Vagina (tissue), 2 donors: ENCODE results near the gene TBCD. TPM values are rescaled to one million over a fixed set of nuclear protein-coding genes. Genes with fewer than 3 reads are reported as not detected.

Experiments
- DNase-seq, 2 donors: peaks; one replicate each; pipeline ENCODE4 v3.0.0-alpha.2; 2017; ENCODE audit errors: extremely low spot score in 2 of 2
- H3K27ac ChIP-seq: fragments of 200-600 bp; sonication (generic); one replicate; pipeline ENCODE4 v1.5.1; 2019
- H3K27me3 ChIP-seq: fragments of 200-600 bp; sonication (generic); one replicate; pipeline ENCODE4 v1.5.1; 2019
- H3K36me3 ChIP-seq, 2 donors: fragments of 200-600 bp; sonication (generic); one replicate each; pipeline ENCODE4 v1.5.1; 2017 to 2019
- H3K4me1 ChIP-seq: fragments of 200-600 bp; sonication (generic); one replicate; pipeline ENCODE4 v1.5.1; 2019
- H3K4me3 ChIP-seq, 2 donors: fragments of 200-600 bp; sonication (generic); 1 replicate in 1 of 2; 2 replicates in 1 of 2; pipeline ENCODE4 v1.5.1; 2016 to 2019
- H3K9me3 ChIP-seq: fragments of 200-600 bp; sonication (generic); one replicate; pipeline ENCODE4 v1.5.1; 2019
- POLR2A ChIP-seq, 2 donors: fragments of 450-650 bp; IDR thresholded peaks; one replicate each; pipeline ENCODE4 v1.6.1; 2017; ENCODE audit warnings: antibody characterized with exemption in 2 of 2, mild to moderate bottlenecking in 2 of 2, moderate library complexity in 2 of 2
- POLR2AphosphoS5 ChIP-seq, 2 donors: sonication (generic); formaldehyde crosslinking; IDR thresholded peaks; one replicate each; pipeline ENCODE4 v1.9.0; 2017; ENCODE audit warnings: antibody characterized with exemption in 2 of 2, mild to moderate bottlenecking in 2 of 2, low read depth in 1 of 2; ENCODE audit not compliant: insufficient read depth in 1 of 2
- intact Hi-C: fragments of 100-400 bp; cut with DNase I; formaldehyde crosslinking; loops from one replicate; pipeline ENCODE4 v1.15.1; 2023
- total RNA-seq: library from RNA; depleted of rRNA; stranded (reverse); fragments of >200 nt; gene quantifications from one replicate; pipeline ENCODE4 v1.2.3, GENCODE V29; 2016
- TF ChIP-seq, protein P1 (sequence below), 3 experiments: fragments of 450-650 bp in 2 of 3; fragments of 200-600 bp in 1 of 3; sonication (generic) in 1 of 3; IDR thresholded peaks; one replicate each; pipeline ENCODE4 v1.5.1; 2017 to 2019; ENCODE audit warnings: antibody characterized with exemption in 3 of 3, mild to moderate bottlenecking in 2 of 3, moderate library complexity in 2 of 3

The TBCD gene
- total RNA-seq, 1 donor from 2014 or later, result 79.3 TPM

DNA sequence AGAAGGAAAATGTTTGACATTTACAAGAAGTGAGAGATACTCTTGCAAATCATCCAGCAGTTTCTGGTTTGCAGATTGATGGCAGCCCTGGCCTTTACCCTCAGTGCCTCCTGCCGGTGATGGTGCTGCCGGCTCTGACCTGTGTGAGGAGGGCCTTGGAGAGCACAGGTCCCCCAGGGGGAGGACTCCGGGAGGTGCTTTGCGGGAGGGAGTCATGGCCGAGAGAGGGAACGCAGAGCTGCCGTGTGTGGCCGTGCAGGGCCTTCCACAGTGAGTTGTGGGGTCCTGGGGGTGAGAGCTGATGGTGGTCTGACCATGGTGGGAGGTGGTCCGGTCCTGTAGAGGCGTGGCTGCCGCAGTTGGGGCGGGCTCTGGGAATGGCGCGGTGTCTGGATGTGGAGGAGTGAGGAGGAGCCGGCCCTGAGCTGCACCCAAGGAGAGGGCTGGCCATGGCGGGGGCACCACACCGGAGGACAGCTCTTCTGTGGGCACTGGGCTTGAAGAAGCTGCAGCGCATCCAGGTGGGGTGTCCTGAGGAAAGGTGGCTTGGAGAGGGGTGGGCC, 116.0 kb downstream of the TBCD start:
- no peak overlapping the region for H3K27ac ChIP-seq
- TF ChIP-seq POLR2A (IDR thresholded peaks at IDR 0.05) (no peak), POLR2AphosphoS5 (IDR thresholded peaks at IDR 0.05; ENCODE audit: insufficient read depth in 1 of 2, low read depth in 1 of 2) (no peak)
- TF ChIP-seq, protein P1, sequence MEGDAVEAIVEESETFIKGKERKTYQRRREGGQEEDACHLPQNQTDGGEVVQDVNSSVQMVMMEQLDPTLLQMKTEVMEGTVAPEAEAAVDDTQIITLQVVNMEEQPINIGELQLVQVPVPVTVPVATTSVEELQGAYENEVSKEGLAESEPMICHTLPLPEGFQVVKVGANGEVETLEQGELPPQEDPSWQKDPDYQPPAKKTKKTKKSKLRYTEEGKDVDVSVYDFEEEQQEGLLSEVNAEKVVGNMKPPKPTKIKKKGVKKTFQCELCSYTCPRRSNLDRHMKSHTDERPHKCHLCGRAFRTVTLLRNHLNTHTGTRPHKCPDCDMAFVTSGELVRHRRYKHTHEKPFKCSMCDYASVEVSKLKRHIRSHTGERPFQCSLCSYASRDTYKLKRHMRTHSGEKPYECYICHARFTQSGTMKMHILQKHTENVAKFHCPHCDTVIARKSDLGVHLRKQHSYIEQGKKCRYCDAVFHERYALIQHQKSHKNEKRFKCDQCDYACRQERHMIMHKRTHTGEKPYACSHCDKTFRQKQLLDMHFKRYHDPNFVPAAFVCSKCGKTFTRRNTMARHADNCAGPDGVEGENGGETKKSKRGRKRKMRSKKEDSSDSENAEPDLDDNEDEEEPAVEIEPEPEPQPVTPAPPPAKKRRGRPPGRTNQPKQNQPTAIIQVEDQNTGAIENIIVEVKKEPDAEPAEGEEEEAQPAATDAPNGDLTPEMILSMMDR (IDR thresholded peaks at IDR 0.05), result no peak
- H3K4me3 ChIP-seq, result no peak overlapping the region
- peaks cover 0 to 10% of the 10 kb centered on the region in 2 donors for H3K36me3 ChIP-seq
- DNase-seq, result no peak
- H3K9me3 ChIP-seq, result no peaks in the 10 kb centered on the region
- H3K4me1 ChIP-seq, result peaks cover 63% of the 10 kb centered on the region
- intact Hi-C loops, result no loop called here
- no peaks in the 10 kb centered on the region for H3K27me3 ChIP-seq

DNA sequence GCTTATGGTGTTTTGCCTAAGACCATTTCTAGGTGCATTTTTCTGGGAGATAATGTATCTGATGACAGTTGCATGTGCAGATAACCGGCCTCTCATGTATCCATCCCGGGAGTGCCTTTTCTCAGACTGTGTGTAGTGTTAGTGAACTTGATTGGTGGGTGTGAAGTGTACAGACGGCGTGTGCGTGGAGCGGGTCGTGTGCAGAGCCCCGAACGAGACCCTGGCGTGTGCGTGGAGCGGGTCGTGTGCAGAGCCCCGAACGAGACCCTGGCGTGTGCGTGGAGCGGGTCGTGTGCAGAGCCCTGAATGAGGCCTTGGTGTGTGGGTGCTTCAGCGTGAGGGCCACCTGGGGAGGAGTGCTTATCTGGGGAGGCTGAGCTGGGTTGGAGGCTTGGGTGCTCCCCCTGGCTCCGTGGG, 116.9 kb downstream of the TBCD start:
- H3K4me3 ChIP-seq, result no peak overlapping the region
- intact Hi-C loops, result no loop called here
- no peak overlapping the region for H3K27ac ChIP-seq
- peaks cover 0 to 10% of the 10 kb centered on the region in 2 donors for H3K36me3 ChIP-seq
- H3K27me3 ChIP-seq, result no peaks in the 10 kb centered on the region
- no peaks in the 10 kb centered on the region for H3K9me3 ChIP-seq
- peaks cover 54% of the 10 kb centered on the region for H3K4me1 ChIP-seq
- no peak for TF ChIP-seq POLR2A (IDR thresholded peaks at IDR 0.05)
- TF ChIP-seq POLR2AphosphoS5 (IDR thresholded peaks at IDR 0.05; ENCODE audit: insufficient read depth in 1 of 2, low read depth in 1 of 2), result no peak
- TF ChIP-seq, protein P1 (IDR thresholded peaks at IDR 0.05), result no peak
- no peak for DNase-seq

DNA sequence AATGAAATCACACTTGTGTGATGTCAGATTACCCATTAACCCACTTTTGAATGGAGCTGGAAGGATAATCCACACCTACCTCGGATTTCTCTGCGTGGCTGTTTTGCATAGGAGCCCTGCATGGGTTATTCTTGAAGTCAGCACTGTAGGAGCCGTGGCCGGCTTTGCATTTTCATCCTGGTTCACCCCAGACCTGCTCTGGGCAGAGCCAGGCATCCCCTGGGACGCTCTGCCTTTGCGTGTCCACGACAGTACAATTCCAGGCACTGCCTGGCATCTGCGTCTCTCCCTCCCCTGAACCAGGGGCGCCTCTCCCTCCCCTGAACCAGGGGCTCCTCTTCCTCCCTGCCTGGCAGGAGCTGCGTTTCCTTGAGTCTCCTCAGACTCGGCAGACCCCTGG, 117.7 kb downstream of the TBCD start:
- Histone ChIP-seq H3K4me3 (no peak overlapping the region), H3K27me3 (no peaks in the 10 kb centered on the region), H3K9me3 (no peaks in the 10 kb centered on the region), H3K36me3 (peaks cover 0 to 10% of the 10 kb centered on the region in 2 donors), H3K27ac (no peak overlapping the region), H3K4me1 (peaks cover 46% of the 10 kb centered on the region)
- intact Hi-C loops, result no loop called here
- DNase-seq, result no peak
- TF ChIP-seq POLR2A (IDR thresholded peaks at IDR 0.05), result no peak
- TF ChIP-seq, protein P1 (IDR thresholded peaks at IDR 0.05), result no peak
- no peak for TF ChIP-seq POLR2AphosphoS5 (IDR thresholded peaks at IDR 0.05; ENCODE audit: insufficient read depth in 1 of 2, low read depth in 1 of 2)

DNA sequence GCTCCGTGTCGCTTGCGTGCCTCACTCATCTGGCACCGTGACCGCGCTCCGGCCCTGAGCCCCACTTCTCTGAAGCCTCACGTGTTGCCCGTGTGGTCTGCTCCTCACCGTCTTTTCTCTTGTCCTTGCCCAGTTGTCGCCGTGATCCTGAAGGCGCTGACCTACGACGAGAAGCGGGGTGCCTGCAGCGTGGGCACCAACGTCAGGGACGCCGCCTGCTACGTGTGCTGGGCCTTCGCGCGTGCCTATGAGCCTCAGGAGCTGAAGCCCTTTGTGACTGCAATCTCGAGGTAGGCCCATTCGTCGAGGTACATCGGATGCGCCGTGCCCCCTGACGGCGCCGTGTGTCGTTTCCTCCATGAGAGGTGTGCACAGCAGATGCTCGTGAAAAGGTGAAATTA, 118.2 kb downstream of the TBCD start:
- no peak overlapping the region for H3K27ac ChIP-seq
- TF ChIP-seq POLR2A (IDR thresholded peaks at IDR 0.05) (no peak), POLR2AphosphoS5 (IDR thresholded peaks at IDR 0.05; ENCODE audit: insufficient read depth in 1 of 2, low read depth in 1 of 2) (no peak)
- TF ChIP-seq, protein P1 (IDR thresholded peaks at IDR 0.05), result no peak
- peaks cover 45% of the 10 kb centered on the region for H3K4me1 ChIP-seq
- no peaks in the 10 kb centered on the region for H3K27me3 ChIP-seq
- intact Hi-C loops, result no loop called here
- H3K9me3 ChIP-seq, result no peaks in the 10 kb centered on the region
- no peak overlapping the region for H3K4me3 ChIP-seq
- no peak for DNase-seq
- peaks cover 0 to 10% of the 10 kb centered on the region in 2 donors for H3K36me3 ChIP-seq

DNA sequence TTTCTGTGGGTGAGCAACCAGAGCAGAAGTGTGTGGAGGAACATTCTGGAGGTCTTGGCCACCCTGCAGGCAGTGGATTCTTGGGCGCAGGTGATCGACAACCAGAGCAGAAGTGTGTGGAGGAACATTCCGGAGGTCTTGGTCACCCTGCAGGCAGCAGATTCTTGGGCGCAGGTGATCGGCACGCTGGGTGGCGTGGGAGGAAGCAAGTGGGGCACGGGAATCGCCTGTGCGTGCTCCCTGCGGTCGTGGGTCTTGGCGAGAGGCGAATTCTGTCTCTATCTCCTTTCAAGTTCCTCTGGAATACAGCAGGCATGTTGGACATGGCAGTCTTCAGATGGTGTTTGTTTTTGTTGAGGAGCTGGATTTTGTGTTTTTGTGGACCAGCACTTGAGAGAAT, 118.7 kb downstream of the TBCD start:
- Histone ChIP-seq H3K9me3 (no peaks in the 10 kb centered on the region), H3K27me3 (no peaks in the 10 kb centered on the region), H3K4me3 (no peak overlapping the region), H3K36me3 (peaks cover 0 to 10% of the 10 kb centered on the region in 2 donors), H3K27ac (no peak overlapping the region), H3K4me1 (peaks cover 45% of the 10 kb centered on the region)
- intact Hi-C loops, result no loop called here
- DNase-seq, result no peak
- no peak for TF ChIP-seq POLR2AphosphoS5 (IDR thresholded peaks at IDR 0.05; ENCODE audit: insufficient read depth in 1 of 2, low read depth in 1 of 2)
- TF ChIP-seq, protein P1 (IDR thresholded peaks at IDR 0.05), result no peak
